Nucleus accumbens (tissue), 56 donors: ENCODE measurements around the gene NSMCE4A.
"Not testable (repeated sequence)": the region's sequence is repeated elsewhere in the genome, so short reads cannot be mapped to it uniquely, and the experiment has no call there.

Experiments
- DNase-seq, 56 donors: peaks; one replicate each; lab custom pipeline; 2025; lab: John Stamatoyannopoulos, UW

The NSMCE4A gene

DNA sequence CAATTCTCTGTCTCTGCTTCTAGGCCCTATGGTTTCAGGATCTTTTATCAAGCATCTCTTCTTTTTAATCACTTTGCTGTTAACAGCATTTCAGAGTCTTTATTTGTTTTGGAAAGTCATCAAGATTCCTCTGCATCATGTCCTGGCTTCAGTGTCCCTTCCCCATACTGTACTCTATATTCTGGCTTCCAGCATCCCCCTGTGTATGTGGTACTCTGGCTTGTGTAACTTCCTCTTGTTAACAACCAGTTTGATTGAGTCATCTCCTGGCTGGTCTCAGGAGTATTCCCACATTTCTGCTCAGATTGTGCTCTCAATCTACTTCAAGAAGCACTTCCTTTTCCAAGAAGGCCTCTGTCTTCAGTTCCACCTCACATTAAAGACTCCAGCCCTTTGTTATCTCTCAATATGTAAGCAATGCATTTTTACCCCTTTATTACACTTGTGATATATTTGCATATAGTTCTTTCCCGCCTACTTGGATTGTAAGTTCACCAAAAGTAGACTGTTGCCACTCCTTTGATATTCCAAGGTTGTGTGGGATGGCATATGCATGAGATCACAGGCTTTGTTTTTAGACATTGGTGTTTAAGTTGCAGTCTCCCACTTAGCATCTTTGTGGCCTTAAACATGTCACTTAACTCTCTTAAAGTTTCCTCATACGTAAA is 32.1 kb downstream of the NSMCE4A start:
- no peak for DNase-seq

- no peak for DNase-seq
Observed at GRCh38 chr10:121941532-121941931, 33.5 kb downstream of the NSMCE4A start.

DNA sequence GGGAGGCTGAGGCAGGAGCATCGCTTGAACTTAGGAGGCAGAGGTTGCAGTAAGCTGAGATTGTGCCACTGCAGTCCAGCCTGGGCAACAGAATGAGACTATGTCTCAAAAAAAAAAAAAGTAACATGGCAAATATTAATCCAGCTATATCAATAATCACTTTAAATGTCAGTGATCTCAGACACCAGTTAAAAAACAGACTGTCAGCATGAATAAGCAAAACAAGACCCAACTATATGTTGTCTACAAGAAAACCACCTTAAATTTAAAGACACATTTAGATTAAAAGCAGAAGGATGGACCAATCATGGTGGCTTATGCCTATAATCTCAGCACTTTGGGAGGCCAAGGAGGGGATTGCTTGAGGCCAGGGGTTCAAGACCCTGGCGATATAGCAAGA is 38.7 kb downstream of the NSMCE4A start:
- no peak for DNase-seq

GRCh38 chr10:121935702-121936101 is 39.3 kb downstream of the NSMCE4A start:
- DNase-seq = no peak

DNA sequence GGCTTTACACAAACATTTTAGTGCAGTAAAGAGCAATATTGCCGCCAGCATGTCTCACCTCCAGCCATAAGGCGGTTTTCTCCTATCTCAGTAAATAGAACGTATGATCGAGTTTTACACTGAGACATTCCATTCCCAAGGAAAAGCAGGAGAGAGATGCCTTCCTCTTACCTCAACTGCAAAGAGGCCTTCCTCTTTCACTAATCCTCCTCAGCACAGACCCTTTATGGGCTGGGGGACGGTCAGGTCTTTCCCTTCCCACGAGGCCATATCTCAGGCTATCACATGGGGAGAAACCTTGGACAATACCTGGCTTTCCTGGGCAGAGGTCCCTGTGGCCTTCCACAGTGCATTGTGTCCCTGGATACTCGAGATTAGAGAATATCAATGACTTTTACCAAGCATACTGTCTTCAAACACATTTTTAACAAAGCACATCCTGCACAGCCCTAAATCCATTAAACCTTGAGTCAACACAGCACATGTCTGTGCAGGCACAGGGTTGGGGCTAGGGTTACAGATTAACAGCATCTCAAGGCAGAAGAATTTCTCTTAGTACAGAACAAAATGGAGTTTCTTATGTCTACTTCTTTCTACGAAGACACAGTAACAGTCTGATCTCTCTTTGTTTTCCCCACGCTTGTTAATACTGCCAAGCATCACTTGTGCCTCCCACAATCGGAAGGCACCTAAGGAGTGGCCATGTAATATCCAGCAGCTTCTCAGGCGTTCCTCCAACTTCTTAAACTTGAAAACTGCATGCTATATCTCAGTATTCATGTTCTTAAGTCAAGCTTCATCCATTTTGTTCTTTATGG is 44.5 kb downstream of the NSMCE4A start:
- not testable (repeated sequence) for DNase-seq

GRCh38 chr10:121929585-121930267 is 45.3 kb downstream of the NSMCE4A start:
- not testable (repeated sequence) for DNase-seq

GRCh38 chr10:121928528-121928884 is 46.5 kb downstream of the NSMCE4A start:
- peak in 15 of 56 donors; percentile 17 to 71 (median 49) for DNase-seq

GRCh38 chr10:121927841-121928527 is 47.0 kb downstream of the NSMCE4A start, which contains the start of gene ATE1:
TSS of gene ATE1 (minus strand) at chr10:121928031. CDS start at chr10:121927949, 82 bp downstream.
- DNase-seq = peak; percentile 16 to 94 (median 83)

DNA sequence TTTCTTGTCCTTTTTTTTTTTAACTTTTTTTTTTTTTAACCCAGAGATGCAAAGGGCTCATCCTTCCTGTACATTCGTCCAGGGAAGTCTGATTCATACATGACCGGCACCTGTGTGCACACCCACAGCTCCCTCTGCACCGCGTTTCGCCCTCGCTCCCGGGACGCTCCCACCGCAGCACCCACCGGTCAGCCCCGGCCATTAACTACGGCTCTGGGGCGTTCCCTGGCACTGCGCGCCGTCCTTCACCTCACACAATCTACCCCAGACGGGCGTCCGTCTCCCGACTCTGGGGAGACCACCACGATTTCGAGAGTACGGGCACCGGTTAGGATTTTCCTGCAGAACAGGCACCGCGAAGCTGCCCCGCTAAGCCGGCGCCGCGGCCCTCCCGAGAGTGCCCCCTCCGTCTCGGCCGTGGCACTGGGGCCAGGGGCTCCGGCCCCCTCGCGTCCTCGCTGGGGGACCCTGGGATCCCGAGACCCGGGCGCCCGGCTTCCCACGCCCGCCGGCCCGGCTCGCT is 47.6 kb downstream of the NSMCE4A start:
- DNase-seq = peak in 42 of 56 donors; percentile 22 to 83 (median 60)

- DNase-seq = peak in 3 of 56 donors; percentile 12 to 61 (median 30)
Observed at GRCh38 chr10:121926671-121927317, 48.2 kb downstream of the NSMCE4A start.

DNA sequence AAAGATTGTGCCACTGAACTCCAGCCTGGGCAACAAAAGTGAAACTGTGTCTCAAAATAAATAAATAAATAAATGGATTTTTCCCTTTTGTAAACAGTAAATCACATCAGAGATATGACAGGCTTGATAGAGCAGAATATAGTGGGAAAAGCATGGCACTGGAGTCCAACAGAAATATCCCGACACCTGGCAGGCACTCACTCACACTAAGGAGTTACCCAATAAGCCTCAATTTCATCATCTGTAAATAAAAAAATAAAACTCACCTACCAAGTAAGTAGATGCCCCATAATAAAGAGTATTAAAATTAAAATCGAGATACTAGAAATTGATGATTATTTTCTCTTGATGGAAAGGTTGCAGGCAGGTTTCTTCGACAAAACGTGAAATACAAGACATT is 48.9 kb downstream of the NSMCE4A start:
- no peak for DNase-seq

GRCh38 chr10:121921238-121921931 is 53.6 kb downstream of the NSMCE4A start:
- peak in 24 of 56 donors; percentile 4 to 50 (median 20) for DNase-seq

DNA sequence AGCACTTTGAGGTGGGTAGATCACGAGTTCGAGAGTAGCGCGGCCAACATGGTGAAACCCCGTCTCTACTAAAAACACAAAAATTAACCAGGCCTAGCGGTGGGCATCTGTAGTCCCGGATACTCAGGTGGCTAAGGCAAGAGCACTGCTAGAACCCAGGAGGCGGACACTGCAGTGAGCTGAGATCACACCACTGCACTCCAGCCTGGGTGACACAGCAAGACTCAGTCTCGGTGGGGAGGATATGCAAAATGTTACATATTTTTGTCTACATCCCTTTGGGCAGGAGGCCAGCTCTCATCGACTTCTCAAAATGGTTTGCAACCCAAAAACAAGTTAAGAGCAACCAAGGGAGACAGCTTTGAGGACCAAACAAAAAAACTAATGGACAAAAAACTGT is 55.4 kb downstream of the NSMCE4A start:
- no peak for DNase-seq

GRCh38 chr10:121918800-121919199 is 56.2 kb downstream of the NSMCE4A start:
- not testable (repeated sequence) for DNase-seq

GRCh38 chr10:121914661-121915060 is 60.4 kb downstream of the NSMCE4A start:
- DNase-seq = no peak

DNA sequence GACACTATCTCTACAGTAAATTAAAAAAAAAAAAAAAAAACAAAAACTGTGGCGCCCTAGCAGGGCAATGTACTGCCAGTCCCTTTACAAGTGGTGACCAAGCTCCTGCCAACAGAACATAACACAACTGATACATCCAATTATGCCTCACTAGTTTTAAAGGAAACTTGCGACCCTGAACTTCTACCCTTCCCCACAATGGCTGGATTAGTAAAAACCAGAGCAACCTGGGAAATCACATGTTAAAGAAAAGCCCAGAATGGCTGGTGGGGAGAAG is 63.7 kb downstream of the NSMCE4A start:
- DNase-seq = no peak

GRCh38 chr10:121910673-121911420 is 64.2 kb downstream of the NSMCE4A start:
- peak in 3 of 56 donors; percentile 9 to 32 (median 11) for DNase-seq
